Loucy (cell line): Measurements from ENCODE around the gene RGPD4.

ENCODE experiments used
- H2AFZ ChIP-seq: fragments of 200-600 bp; sonication (generic); 2 replicates; pipeline ENCODE4 v1.6.0; 2016; ENCODE audit warnings: antibody characterized with exemption, mild to moderate bottlenecking, low read length, moderate library complexity
- H3F3A ChIP-seq: fragments of 200-600 bp; 2 replicates; pipeline ENCODE4 v1.6.0; 2016; ENCODE audit warnings: antibody characterized with exemption, low read depth, mild to moderate bottlenecking
- H3K27me3 ChIP-seq: fragments of 200-600 bp; sonication (generic); 2 replicates; pipeline ENCODE4 v1.6.1; 2014; ENCODE audit warnings: low read length, mild to moderate bottlenecking; ENCODE audit not compliant: insufficient read depth, poor library complexity, severe bottlenecking
- H3K36me3 ChIP-seq: fragments of 200-600 bp; sonication (generic); 2 replicates; pipeline ENCODE4 v1.6.1; 2016; ENCODE audit warnings: low read length; ENCODE audit not compliant: insufficient read depth
- H3K4me1 ChIP-seq: fragments of 200-600 bp; sonication (generic); 2 replicates; pipeline ENCODE4 v1.5.1; 2014; ENCODE audit warnings: low read length, mild to moderate bottlenecking; ENCODE audit not compliant: insufficient read depth, poor library complexity, severe bottlenecking
- H3K4me2 ChIP-seq: fragments of 200-600 bp; sonication (generic); 2 replicates; pipeline ENCODE4 v1.6.0; 2014; ENCODE audit warnings: antibody characterized with exemption, low read length, low read depth, mild to moderate bottlenecking; ENCODE audit not compliant: poor library complexity, severe bottlenecking
- H3K4me3 ChIP-seq: fragments of 200-600 bp; sonication (generic); 2 replicates; pipeline ENCODE4 v1.5.1; 2014; ENCODE audit warnings: low read length, mild to moderate bottlenecking, mixed read lengths; ENCODE audit not compliant: poor library complexity, severe bottlenecking
- H3K79me2 ChIP-seq: fragments of 200-600 bp; sonication (generic); 2 replicates; pipeline ENCODE4 v1.6.1; 2014; ENCODE audit warnings: low read length; ENCODE audit not compliant: insufficient read depth
- H3K9ac ChIP-seq: fragments of 200-600 bp; sonication (generic); 2 replicates; pipeline ENCODE4 v1.6.0; 2014; ENCODE audit warnings: mild to moderate bottlenecking, low read depth, low read length, moderate library complexity; ENCODE audit not compliant: poor library complexity, severe bottlenecking
- H3K9me2 ChIP-seq: fragments of 200-600 bp; sonication (generic); replicated peaks from 2 replicates; pipeline ENCODE4 v1.6.1; 2016; ENCODE audit warnings: low read depth, low read length, mixed read lengths
- H3K9me3 ChIP-seq: fragments of 200-600 bp; sonication (generic); 2 replicates; pipeline ENCODE4 v1.6.1; 2014; ENCODE audit warnings: mild to moderate bottlenecking, antibody characterized with exemption, low read length, low read depth; ENCODE audit not compliant: insufficient read depth
- H4K20me1 ChIP-seq: fragments of 200-600 bp; sonication (generic); 2 replicates; pipeline ENCODE4 v1.6.0; 2014; ENCODE audit warnings: antibody characterized with exemption, low read length, mild to moderate bottlenecking; ENCODE audit not compliant: insufficient read depth, poor library complexity, severe bottlenecking
- CTCF ChIP-seq: fragments of 200-600 bp; sonication (generic); conservative IDR thresholded peaks from 2 replicates; pipeline ENCODE4 v1.5.1; 2014; ENCODE audit warnings: mild to moderate bottlenecking, antibody characterized with exemption, low read length
- EZH2phosphoT487 ChIP-seq: fragments of 200-600 bp; IDR thresholded peaks from 2 replicates; pipeline ENCODE4 v1.6.1; 2018; ENCODE audit warnings: antibody characterized with exemption, mild to moderate bottlenecking, moderate library complexity, borderline replicate concordance

RGPD4 gene

GRCh38 chr2:107807988-107808387 is 18.7 kb upstream of the RGPD4 start:
- no peaks in the 10 kb centered on the region for H3K27me3 ChIP-seq
- H3K9me2 ChIP-seq: no peaks in the 10 kb centered on the region
- H4K20me1 ChIP-seq: no peaks in the 10 kb centered on the region
- H3K9ac ChIP-seq: no peak overlapping the region
- no peaks in the 10 kb centered on the region for H3K4me1 ChIP-seq
- no peaks in the 10 kb centered on the region for H3K9me3 ChIP-seq
- H3K4me3 ChIP-seq: no peak overlapping the region
- no peaks in the 10 kb centered on the region for H3K36me3 ChIP-seq
- TF ChIP-seq EZH2phosphoT487 (no peak), CTCF (no peak)
- no peak overlapping the region for H2AFZ ChIP-seq
- no peak overlapping the region for H3K4me2 ChIP-seq
- no peaks in the 10 kb centered on the region for H3F3A ChIP-seq
- no peaks in the 10 kb centered on the region for H3K79me2 ChIP-seq

- Histone ChIP-seq H3K79me2 (no peaks in the 10 kb centered on the region), H3K4me3 (no peak overlapping the region), H3K36me3 (no peaks in the 10 kb centered on the region), H3F3A (no peaks in the 10 kb centered on the region), H2AFZ (no peak overlapping the region), H3K9ac (no peak overlapping the region), H3K4me2 (no peak overlapping the region), H4K20me1 (no peaks in the 10 kb centered on the region), H3K9me2 (no peaks in the 10 kb centered on the region), H3K27me3 (no peaks in the 10 kb centered on the region), H3K9me3 (no peaks in the 10 kb centered on the region), H3K4me1 (no peaks in the 10 kb centered on the region)
- TF ChIP-seq EZH2phosphoT487: no peak
- TF ChIP-seq CTCF: no peak
These were observed 17.7 kb upstream of the RGPD4 start for GRCh38 chr2:107808959-107809358.

GRCh38 chr2:107809835-107810234 is 16.9 kb upstream of the RGPD4 start:
- H3F3A ChIP-seq: no peaks in the 10 kb centered on the region
- no peaks in the 10 kb centered on the region for H3K9me3 ChIP-seq
- no peaks in the 10 kb centered on the region for H4K20me1 ChIP-seq
- no peak overlapping the region for H3K9ac ChIP-seq
- no peak for TF ChIP-seq CTCF
- TF ChIP-seq EZH2phosphoT487: no peak
- H3K79me2 ChIP-seq: no peaks in the 10 kb centered on the region
- H3K4me3 ChIP-seq: no peak overlapping the region
- H3K4me2 ChIP-seq: no peak overlapping the region
- no peak overlapping the region for H2AFZ ChIP-seq
- no peaks in the 10 kb centered on the region for H3K9me2 ChIP-seq
- no peaks in the 10 kb centered on the region for H3K36me3 ChIP-seq
- no peaks in the 10 kb centered on the region for H3K27me3 ChIP-seq
- H3K4me1 ChIP-seq: no peaks in the 10 kb centered on the region
